Fibroblast of skin of abdomen (primary cell): ENCODE results near the gene EIF3I.

Experiments
- DNase-seq: peaks from one replicate; pipeline ENCODE4 v3.0.0-alpha.2; 2013

EIF3I gene

GRCh38 chr1:32266921-32267591 lies 44.8 kb downstream of the EIF3I start:
- DNase-seq: peak; percentile 36

DNA sequence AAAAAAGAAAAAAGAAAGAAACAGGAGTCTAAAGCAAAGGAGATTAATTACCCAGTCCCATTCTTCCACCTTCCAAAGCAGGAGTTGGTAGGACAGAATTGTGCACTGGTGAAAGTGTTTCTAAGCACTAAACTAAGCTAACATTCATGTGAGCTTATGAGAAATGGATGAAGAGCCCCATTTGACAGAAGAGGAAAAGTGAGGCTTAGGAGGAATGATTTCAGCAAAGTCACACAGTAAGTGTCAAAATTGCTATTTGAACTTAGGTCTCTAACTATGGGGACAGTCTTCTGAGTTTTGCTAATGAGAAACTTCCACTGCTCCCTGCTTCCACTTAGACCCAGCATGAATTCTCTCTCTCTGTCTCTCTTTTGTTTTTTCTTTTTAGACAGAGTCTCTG lies 47.5 kb downstream of the EIF3I start:
- DNase-seq: no peak

- DNase-seq: no peak
Observed at GRCh38 chr1:32272557-32273390, 50.6 kb downstream of the EIF3I start.

- DNase-seq: no peak
Observed at GRCh38 chr1:32273391-32274208, 51.4 kb downstream of the EIF3I start.

DNA sequence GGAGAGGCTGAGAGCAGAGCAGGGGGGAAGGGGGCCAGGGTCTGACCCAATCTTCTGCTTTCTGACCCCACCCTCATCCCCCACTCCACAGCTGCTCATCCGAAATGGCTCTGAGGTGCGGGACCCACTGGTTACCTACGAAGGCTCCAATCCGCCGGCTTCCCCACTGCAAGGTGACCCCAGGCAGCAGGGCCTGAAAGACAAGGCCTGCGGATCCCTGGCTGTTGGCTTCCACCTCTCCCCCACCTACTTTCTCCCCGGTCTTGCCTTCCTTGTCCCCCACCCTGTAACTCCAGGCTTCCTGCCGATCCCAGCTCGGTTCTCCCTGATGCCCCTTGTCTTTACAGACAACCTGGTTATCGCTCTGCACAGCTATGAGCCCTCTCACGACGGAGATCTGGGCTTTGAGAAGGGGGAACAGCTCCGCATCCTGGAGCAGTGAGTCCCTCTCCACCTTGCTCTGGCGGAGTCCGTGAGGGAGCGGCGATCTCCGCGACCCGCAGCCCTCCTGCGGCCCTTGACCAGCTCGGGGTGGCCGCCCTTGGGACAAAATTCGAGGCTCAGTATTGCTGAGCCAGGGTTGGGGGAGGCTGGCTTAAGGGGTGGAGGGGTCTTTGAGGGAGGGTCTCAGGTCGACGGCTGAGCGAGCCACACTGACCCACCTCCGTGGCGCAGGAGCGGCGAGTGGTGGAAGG lies 52.6 kb downstream of the EIF3I start:
- no peak for DNase-seq

DNA sequence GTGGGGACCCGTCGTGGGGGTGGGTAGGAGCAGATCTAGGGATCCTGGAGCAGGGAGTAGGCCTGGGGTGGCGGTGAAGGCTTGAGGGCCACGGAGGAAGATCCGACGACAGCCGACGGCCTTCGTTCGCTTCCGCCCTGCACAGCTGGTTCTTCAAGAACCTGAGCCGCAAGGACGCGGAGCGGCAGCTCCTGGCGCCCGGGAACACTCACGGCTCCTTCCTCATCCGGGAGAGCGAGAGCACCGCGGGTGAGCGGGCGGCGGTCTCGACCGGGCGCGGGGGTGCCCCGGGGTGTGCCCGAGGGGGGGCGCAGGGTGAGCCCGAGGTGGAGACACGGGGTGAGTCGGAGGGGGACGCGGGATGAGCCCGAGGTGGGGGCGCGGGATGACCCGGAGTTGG lies 53.2 kb downstream of the EIF3I start:
- no peak for DNase-seq

DNA sequence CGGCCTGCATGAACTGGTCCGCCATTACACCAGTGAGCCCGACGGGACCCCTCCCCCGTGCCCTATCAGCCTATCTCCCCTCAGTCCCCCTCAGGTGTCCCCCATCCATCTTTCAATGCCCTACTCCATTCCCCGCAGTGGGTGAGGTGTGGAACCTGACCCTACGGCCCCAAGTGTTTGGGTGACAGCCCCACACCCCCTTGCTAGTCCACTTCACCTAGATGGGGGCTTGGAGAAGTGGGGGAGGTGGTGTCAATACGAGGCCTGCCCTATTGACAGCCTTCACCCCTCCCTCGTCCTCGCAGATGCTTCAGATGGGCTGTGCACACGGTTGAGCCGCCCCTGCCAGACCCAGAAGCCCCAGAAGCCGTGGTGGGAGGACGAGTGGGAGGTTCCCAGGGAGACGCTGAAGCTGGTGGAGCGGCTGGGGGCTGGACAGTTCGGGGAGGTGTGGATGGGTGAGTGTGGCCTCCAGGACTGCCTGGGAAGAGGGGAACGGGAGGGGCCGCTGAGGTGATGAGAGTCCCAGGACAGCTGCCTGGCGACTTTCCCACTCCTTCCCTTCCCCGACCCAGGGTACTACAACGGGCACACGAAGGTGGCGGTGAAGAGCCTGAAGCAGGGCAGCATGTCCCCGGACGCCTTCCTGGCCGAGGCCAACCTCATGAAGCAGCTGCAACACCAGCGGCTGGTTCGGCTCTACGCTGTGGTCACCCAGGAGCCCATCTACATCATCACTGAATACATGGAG lies 54.0 kb downstream of the EIF3I start:
- DNase-seq: no peak
